H1 (cell line): Measurements from ENCODE around the gene ANKRD7. TPM values are rescaled to one million over a fixed set of nuclear protein-coding genes. Genes with fewer than 3 reads are reported as not detected.

Experiments
- KDM5A ChIP-seq: fragments of 200-600 bp; IDR thresholded peaks from 2 replicates; pipeline ENCODE4 v1.7.1; 2012; ENCODE audit warnings: mild to moderate bottlenecking, low read length, inconsistent platforms, mixed read lengths
- NRF1 ChIP-seq: IDR thresholded peaks from 2 replicates; pipeline ENCODE4 v1.6.1; 2011; ENCODE audit warnings: mild to moderate bottlenecking, low read depth, low read length, improper control_type of control experiment
- POLR2A ChIP-seq, 2 experiments: IDR thresholded peaks; 1 replicate in 1 of 2; 2 replicates in 1 of 2; pipeline ENCODE4 v1.6.1; 2011; ENCODE audit warnings: low read depth in 2 of 2, low read length in 2 of 2, mild to moderate bottlenecking in 2 of 2; ENCODE audit errors: control extremely low read depth in 1 of 2
- POLR2AphosphoS5 ChIP-seq: IDR thresholded peaks from 2 replicates; pipeline ENCODE4 v1.6.1; 2011; ENCODE audit warnings: low read depth, low read length
- RAD21 ChIP-seq, 2 experiments: IDR thresholded peaks in 1 of 2; conservative IDR thresholded peaks in 1 of 2; 2 replicates each; pipeline ENCODE4 v1.6.1; 2011; ENCODE audit warnings: low read depth in 2 of 2, low read length in 2 of 2, improper control_type of control experiment in 1 of 2, inconsistent platforms in 1 of 2, mild to moderate bottlenecking in 1 of 2, moderate library complexity in 1 of 2
- RBBP5 ChIP-seq: IDR thresholded peaks from 2 replicates; pipeline ENCODE4 v1.7.1; 2012; ENCODE audit warnings: low read depth, mild to moderate bottlenecking, inconsistent platforms, low read length, moderate library complexity, borderline replicate concordance
- RXRA ChIP-seq: IDR thresholded peaks from 2 replicates; pipeline ENCODE4 v1.6.1; 2011; ENCODE audit warnings: low read depth, mild to moderate bottlenecking, low read length, moderate library complexity; ENCODE audit not compliant: insufficient read depth
- SIN3A ChIP-seq, 2 experiments: IDR thresholded peaks in 1 of 2; conservative IDR thresholded peaks in 1 of 2; 2 replicates each; pipeline ENCODE4 v1.6.1; 2011 to 2012; ENCODE audit warnings: low read length in 2 of 2, improper control_type of control experiment in 1 of 2, low read depth in 1 of 2, mild to moderate bottlenecking in 1 of 2
- SP2 ChIP-seq: IDR thresholded peaks from 2 replicates; pipeline ENCODE4 v1.6.1; 2012; ENCODE audit warnings: mild to moderate bottlenecking, low read length, inconsistent platforms
- TBP ChIP-seq: IDR thresholded peaks from 2 replicates; pipeline ENCODE4 v1.6.1; 2011; ENCODE audit warnings: low read depth, low read length, improper control_type of control experiment
- polyA plus RNA-seq, 7 experiments: library from polyadenylated mRNA; depleted of rRNA in 3 of 7; stranded (reverse) in 5 of 7; unstranded in 2 of 7; fragments of >200 nt in 5 of 7; fragments of 200-250 nt in 2 of 7; gene quantifications; 1 replicate in 5 of 7; 2 replicates in 1 of 7; 4 replicates in 1 of 7; pipeline versions ENCODE4 v1.2.1 to v1.2.3, GENCODE V29; 2011 to 2013; ENCODE audit warnings: missing spikeins in 2 of 7, mixed read lengths in 2 of 7
- total RNA-seq: library from RNA; stranded (reverse); fragmentation: NEBNext Ultra II Directional; extraction: Animal tissue kit (Norgen Biotek cat#: 25700); gene quantifications from 2 replicates; pipeline ENCODE4 v1.2.1, GENCODE V29; 2021
- TF ChIP-seq, protein P1 (sequence below): fragments of 300-600 bp; sonication (generic); IDR thresholded peaks from 2 replicates; pipeline ENCODE4 v1.7.1; 2012; ENCODE audit warnings: low read length, moderate library complexity, mild to moderate bottlenecking, inconsistent platforms; ENCODE audit not compliant: insufficient replicate concordance

The ANKRD7 gene
- total and polyA plus RNA-seq, 2 of the 8 experiments (the other 6 are each of a cell fraction or from before 2014, with no cell fraction given): not detected

DNA sequence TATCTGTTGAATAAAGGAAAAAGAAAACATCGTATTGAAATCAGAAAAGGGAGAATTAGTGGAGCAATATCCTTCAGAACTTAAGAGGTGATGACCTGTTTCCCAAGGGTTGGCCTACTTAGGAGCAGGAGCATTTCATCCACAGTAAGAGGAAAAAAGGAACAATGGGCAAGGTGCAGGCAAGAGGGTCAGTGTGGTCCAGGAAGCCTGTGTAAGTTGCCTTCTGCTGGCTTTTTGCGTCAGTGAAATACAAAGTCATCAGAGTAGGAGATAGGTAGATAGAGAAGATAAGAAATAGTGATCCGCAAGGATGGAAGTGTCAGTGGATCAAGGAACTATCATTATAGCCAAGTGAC, 5.4 kb upstream of the ANKRD7 start (continued):
- no peak for TF ChIP-seq RXRA
- TF ChIP-seq POLR2A (IDR thresholded peaks at IDR 0.05; ENCODE audit: control extremely low read depth in 1 of 2, low read depth in 2 of 2, low read length in 2 of 2): no peak
- TF ChIP-seq POLR2AphosphoS5: no peak
- TF ChIP-seq SP2: no peak
- TF ChIP-seq, protein P1, sequence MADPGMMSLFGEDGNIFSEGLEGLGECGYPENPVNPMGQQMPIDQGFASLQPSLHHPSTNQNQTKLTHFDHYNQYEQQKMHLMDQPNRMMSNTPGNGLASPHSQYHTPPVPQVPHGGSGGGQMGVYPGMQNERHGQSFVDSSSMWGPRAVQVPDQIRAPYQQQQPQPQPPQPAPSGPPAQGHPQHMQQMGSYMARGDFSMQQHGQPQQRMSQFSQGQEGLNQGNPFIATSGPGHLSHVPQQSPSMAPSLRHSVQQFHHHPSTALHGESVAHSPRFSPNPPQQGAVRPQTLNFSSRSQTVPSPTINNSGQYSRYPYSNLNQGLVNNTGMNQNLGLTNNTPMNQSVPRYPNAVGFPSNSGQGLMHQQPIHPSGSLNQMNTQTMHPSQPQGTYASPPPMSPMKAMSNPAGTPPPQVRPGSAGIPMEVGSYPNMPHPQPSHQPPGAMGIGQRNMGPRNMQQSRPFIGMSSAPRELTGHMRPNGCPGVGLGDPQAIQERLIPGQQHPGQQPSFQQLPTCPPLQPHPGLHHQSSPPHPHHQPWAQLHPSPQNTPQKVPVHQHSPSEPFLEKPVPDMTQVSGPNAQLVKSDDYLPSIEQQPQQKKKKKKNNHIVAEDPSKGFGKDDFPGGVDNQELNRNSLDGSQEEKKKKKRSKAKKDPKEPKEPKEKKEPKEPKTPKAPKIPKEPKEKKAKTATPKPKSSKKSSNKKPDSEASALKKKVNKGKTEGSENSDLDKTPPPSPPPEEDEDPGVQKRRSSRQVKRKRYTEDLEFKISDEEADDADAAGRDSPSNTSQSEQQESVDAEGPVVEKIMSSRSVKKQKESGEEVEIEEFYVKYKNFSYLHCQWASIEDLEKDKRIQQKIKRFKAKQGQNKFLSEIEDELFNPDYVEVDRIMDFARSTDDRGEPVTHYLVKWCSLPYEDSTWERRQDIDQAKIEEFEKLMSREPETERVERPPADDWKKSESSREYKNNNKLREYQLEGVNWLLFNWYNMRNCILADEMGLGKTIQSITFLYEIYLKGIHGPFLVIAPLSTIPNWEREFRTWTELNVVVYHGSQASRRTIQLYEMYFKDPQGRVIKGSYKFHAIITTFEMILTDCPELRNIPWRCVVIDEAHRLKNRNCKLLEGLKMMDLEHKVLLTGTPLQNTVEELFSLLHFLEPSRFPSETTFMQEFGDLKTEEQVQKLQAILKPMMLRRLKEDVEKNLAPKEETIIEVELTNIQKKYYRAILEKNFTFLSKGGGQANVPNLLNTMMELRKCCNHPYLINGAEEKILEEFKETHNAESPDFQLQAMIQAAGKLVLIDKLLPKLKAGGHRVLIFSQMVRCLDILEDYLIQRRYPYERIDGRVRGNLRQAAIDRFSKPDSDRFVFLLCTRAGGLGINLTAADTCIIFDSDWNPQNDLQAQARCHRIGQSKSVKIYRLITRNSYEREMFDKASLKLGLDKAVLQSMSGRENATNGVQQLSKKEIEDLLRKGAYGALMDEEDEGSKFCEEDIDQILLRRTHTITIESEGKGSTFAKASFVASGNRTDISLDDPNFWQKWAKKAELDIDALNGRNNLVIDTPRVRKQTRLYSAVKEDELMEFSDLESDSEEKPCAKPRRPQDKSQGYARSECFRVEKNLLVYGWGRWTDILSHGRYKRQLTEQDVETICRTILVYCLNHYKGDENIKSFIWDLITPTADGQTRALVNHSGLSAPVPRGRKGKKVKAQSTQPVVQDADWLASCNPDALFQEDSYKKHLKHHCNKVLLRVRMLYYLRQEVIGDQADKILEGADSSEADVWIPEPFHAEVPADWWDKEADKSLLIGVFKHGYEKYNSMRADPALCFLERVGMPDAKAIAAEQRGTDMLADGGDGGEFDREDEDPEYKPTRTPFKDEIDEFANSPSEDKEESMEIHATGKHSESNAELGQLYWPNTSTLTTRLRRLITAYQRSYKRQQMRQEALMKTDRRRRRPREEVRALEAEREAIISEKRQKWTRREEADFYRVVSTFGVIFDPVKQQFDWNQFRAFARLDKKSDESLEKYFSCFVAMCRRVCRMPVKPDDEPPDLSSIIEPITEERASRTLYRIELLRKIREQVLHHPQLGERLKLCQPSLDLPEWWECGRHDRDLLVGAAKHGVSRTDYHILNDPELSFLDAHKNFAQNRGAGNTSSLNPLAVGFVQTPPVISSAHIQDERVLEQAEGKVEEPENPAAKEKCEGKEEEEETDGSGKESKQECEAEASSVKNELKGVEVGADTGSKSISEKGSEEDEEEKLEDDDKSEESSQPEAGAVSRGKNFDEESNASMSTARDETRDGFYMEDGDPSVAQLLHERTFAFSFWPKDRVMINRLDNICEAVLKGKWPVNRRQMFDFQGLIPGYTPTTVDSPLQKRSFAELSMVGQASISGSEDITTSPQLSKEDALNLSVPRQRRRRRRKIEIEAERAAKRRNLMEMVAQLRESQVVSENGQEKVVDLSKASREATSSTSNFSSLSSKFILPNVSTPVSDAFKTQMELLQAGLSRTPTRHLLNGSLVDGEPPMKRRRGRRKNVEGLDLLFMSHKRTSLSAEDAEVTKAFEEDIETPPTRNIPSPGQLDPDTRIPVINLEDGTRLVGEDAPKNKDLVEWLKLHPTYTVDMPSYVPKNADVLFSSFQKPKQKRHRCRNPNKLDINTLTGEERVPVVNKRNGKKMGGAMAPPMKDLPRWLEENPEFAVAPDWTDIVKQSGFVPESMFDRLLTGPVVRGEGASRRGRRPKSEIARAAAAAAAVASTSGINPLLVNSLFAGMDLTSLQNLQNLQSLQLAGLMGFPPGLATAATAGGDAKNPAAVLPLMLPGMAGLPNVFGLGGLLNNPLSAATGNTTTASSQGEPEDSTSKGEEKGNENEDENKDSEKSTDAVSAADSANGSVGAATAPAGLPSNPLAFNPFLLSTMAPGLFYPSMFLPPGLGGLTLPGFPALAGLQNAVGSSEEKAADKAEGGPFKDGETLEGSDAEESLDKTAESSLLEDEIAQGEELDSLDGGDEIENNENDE: no peak
- no peak for TF ChIP-seq TBP
- TF ChIP-seq SIN3A (conservative IDR thresholded peaks at IDR 0.05 in 1 of 2, IDR thresholded peaks at IDR 0.05 in 1 of 2; ENCODE audit: low read depth in 1 of 2, low read length in 2 of 2): no peak
- no peak for TF ChIP-seq NRF1
- TF ChIP-seq RBBP5: no peak
- TF ChIP-seq KDM5A: no peak
- no peak for TF ChIP-seq RAD21 (IDR thresholded peaks at IDR 0.05 in 1 of 2, conservative IDR thresholded peaks at IDR 0.05 in 1 of 2; ENCODE audit: low read depth in 2 of 2, low read length in 2 of 2)
